NCI-H1048 (cell line): ENCODE measurements around the gene GATA1.
"Not testable (repeated sequence)": the region's sequence is repeated elsewhere in the genome, so short reads cannot be mapped to it uniquely, and the experiment has no call there.

Source experiments
- DNase-seq: peaks from one replicate; lab custom pipeline; 2025; lab: John Stamatoyannopoulos, UW

Gene GATA1

DNA sequence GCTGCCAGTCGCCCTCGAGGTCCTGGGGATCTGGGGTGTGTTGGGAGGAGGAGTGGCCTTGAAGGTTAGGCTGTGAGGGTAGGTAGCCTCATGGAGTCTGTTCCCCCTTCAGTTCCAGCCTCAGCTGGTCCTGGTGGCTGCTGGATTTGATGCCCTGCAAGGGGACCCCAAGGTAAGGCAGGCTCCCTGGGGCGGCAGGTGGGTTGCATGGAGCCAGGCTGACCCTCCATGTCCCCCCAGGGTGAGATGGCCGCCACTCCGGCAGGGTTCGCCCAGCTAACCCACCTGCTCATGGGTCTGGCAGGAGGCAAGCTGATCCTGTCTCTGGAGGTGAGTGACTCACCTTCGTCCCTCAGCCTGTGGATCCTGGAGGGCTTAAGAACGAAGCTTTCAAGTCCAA is 28.3 kb downstream of the GATA1 start:
- no peak for DNase-seq

DNA sequence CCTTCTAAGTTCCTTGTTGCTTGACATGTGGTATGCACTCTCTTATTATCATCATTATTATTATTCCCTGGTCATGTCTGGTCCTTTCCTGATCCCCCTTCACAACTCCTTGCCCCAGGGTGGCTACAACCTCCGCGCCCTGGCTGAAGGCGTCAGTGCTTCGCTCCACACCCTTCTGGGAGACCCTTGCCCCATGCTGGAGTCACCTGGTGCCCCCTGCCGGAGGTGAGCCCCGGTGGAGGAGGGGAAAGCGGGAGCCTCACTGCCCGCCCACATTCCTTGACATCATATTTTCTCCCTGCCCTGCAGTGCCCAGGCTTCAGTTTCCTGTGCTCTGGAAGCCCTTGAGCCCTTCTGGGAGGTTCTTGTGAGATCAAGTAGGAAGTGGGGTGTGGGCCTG is 28.9 kb downstream of the GATA1 start:
- no peak for DNase-seq

DNA sequence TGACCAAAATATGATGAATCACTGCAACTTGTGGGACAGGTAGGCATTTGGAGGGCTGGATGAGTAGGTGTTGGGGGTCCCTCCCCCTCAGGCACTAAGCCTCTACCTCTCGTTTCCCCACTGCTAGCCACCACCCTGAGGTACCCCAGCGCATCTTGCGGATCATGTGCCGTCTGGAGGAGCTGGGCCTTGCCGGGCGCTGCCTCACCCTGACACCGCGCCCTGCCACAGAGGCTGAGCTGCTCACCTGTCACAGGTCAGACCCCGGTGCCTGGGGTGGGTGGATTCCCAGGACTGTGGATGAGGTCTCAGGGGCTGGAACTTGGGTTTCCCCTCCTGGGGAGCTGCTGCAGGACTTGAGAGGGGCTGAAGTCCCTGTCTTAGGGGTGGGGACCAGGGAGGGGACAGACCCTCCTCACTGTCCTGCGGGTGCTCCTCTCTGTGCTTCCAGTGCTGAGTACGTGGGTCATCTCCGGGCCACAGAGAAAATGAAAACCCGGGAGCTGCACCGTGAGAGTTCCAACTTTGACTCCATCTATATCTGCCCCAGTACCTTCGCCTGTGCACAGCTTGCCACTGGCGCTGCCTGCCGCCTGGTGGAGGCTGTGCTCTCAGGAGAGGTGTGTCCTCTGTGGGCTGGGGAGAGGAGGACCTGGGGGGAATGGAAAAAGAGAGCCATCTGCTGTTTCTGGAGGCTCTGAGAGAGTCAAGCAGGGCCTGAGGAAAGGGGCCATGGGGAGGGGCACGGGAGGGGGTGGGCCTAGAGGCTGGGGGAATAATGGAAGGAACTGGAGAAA is 29.8 kb downstream of the GATA1 start:
- no peak for DNase-seq

DNA sequence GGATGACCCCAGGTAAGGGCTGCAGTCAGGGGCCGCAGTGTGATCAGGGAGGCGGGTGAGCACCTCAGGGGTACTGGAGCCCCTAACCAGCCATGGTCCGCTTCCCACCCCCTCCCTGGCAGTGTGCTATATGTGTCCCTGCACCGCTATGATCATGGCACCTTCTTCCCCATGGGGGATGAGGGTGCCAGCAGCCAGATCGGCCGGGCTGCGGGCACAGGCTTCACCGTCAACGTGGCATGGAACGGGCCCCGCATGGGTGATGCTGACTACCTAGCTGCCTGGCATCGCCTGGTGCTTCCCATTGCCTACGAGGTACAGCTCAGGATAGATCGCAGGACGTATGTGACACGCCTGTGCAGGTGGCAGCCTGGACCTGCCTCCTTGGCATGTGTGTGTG is 31.7 kb downstream of the GATA1 start:
- no peak for DNase-seq

DNA sequence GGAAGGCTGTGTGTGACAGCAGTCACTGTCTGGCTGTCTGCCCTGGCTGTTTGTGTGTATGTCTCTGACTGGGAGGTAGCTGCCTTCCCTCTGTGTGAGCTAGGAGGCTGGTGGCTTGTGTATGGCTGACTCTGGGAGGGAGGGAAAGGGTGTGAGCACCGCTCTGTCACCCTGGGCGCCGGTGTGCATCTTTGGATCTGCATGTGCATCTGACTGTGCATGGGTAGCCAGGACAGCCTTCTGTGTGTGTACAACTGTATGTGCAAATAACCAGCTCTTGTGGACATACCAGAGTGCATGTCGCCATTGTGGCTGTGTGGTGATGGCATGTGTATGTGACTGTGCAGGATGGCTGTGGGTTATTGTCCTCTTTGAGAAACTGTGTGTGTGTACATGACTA is 32.5 kb downstream of the GATA1 start:
- DNase-seq: no peak

DNA sequence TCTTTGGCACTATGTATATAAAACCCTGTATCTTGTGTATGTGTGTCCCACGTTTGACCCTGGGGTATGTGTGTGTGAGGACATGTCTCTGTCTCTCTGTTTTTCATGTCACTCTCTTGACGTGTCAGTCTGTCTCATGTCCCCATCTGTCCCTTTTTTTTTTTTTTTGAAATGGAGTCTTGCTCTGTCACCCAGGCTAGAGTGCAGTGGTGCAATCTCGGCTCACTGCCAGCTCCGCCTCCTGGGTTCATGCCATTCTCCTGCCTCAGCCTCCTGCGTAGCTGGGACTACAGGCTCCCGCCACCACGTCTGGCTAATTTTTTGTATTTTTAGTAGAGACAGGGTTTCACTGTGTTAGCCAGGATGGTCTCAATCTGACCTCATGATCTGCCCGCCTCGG is 33.0 kb downstream of the GATA1 start:
- DNase-seq: not testable (repeated sequence)

DNA sequence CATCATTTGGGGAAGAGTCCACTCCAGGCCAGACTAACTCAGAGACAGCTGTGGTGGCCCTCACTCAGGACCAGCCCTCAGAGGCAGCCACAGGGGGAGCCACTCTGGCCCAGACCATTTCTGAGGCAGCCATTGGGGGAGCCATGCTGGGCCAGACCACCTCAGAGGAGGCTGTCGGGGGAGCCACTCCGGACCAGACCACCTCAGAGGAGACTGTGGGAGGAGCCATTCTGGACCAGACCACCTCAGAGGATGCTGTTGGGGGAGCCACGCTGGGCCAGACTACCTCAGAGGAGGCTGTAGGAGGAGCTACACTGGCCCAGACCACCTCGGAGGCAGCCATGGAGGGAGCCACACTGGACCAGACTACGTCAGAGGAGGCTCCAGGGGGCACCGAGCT is 36.7 kb downstream of the GATA1 start:
- no peak for DNase-seq

DNA sequence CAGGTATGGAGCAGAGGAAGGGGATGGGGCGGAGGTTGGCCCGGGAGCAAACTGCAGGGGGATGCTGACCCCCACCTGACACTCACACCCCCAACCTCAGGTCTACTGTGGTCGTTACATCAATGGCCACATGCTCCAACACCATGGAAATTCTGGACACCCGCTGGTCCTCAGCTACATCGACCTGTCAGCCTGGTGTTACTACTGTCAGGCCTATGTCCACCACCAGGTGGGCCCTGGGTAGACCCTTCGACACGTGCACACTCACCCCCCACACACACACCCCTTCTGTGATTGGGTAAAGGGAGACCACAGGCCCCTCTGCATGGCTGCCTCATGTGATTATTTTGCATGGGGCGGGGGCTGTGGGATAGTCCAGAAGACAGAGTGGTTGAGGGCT is 37.7 kb downstream of the GATA1 start:
- DNase-seq: no peak

DNA sequence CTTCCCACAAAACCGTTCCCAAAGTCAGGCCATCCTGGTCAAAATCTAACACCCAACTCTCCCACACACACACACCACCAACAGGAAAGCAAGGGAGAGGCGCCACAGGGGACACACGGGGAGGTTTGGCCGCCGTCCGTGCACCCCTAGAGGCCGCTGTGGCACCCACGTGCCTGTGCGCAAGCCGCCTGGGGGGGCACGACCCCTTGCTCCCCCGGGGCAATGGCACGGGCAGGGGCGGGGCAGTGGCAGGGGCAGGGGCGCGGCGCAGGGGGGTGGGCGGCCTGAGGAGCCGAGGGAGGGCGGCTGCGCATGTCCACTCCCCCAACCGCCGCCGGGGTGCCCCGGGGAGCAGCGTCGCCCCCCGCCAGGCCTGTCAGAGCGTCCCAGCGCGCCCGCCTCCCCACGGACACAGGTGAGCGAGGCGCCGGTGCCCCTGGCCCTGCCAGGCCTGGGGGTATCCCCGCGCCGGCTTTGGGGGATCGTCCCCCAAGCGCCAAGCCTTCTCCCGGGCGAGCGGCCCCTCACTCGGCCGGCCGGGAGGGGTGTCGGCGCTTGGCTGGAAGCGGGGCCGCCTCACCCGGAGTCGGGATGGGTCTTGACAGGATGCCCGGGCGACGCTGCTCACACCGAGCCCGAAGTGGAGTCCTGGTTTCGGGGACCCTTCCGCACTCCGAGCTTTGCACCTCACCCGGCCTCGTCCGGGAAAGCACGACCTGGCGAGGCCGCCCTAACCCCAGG is 39.9 kb downstream of the GATA1 start, which contains the start of gene ERAS:
Gene ERAS, plus strand, starts transcription at position 379 of the 741 bp plus-strand sequence. CDS start 2,611 bp downstream, outside the sequence.
- no peak for DNase-seq

DNA sequence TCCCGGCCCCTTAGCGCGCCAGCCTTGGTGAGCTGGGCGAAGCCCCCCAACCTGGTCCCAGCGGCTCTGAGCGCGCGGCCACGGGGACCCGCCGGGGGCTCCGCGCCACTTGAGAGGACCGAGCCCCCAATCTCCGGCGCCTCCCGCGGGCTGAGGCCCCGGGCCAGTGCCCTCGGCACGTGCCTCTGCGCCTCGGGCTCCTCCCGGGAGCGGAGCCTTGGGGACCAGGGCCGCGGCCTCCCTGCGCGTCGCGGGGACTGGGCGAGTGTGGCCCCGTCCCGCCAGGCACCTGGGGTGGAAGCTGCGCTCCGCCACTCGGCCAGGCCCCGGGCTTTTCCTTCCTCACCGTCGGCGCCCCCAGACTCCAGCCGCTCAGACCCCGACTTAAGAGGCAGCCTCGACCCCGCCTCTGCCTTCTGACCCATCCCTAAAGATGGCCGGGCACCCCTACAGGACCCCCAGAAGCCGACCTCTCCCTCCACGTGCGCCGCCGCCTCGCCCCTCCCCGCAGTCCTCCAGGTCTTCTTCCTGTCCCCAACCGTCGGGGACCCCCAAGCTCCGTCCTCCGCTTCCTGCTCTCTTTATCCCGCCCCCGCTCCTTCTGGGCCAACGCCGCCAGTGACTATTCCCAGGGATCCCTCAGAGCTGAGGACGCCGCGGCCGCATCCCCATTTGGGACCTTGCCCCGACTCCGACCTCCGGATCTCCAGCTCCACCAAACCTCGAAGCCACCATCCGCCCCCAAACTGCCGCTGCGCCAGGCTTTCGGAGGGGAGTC is 40.7 kb downstream of the GATA1 start:
- DNase-seq: no peak

DNA sequence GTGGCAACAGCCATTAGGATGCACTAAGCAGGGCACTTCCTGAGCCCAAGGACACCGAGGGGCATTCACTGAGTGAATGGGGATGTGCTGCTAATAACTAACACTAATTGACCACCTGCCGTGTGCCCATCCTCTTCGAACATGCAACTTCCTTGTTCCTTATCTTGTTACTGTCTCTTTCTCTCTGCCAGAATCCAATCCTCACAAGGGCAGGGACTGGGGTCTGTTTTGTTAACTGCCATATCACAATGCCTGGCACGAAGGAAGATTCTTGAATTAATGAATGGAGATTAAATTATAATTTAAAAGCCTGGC is 41.2 kb downstream of the GATA1 start:
- no peak for DNase-seq

DNA sequence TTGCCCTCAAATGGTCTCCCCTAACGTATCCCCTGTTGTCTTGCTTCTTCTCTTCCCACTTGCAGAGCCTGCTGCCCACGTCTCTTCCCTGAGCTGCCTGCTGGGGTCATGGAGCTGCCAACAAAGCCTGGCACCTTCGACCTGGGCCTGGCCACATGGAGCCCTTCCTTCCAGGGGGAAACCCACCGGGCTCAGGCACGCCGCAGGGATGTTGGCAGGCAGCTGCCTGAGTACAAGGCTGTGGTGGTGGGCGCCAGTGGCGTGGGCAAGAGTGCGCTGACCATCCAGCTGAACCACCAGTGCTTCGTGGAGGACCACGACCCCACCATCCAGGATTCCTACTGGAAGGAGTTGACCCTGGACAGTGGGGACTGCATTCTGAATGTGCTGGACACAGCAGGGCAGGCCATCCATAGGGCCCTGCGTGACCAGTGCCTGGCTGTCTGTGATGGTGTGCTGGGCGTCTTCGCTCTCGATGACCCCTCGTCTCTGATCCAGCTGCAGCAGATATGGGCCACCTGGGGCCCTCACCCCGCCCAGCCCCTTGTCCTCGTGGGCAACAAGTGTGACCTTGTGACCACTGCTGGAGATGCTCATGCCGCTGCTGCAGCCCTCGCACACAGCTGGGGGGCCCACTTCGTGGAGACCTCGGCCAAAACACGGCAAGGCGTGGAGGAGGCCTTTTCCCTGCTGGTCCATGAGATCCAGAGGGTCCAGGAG is 42.8 kb downstream of the GATA1 start:
- DNase-seq: no peak

DNA sequence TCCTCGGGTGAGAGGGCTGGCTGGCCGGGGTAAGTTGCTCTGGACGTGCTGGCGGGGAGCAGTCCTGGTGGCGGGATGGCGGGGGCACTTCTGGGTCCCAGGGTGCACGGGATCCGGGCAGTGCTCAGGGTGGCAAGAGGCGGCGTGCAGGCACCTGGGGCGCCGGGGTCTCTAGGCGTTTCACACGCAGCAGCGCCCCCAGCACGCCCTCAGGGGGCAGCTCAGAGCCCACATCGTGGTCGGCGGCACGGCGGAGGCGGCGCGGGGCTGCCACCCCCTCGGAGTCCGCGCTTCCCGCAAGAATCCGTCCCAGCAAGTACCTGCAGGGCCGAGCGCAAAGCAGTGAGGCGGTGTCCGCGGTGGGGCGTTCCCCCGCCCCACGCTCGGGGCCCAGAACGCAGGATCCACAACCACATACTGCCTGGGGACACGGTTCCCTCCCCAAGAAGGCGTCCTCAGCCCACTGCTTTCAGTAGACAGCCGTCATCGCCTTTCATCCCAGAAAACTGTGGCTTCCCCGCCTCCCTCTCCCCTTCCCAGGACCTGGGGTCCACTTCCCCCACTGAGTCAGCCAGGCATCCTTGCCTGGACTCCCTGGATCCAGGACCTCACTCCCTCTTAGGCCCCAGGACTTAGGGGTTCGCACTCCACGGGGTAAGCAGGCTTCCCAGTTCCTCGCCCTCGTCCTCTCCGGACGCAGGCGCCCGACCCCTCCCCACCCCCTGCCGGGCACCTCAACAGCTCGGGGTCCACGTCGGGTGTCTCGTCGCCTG is 44.9 kb downstream of the GATA1 start:
- no peak for DNase-seq

DNA sequence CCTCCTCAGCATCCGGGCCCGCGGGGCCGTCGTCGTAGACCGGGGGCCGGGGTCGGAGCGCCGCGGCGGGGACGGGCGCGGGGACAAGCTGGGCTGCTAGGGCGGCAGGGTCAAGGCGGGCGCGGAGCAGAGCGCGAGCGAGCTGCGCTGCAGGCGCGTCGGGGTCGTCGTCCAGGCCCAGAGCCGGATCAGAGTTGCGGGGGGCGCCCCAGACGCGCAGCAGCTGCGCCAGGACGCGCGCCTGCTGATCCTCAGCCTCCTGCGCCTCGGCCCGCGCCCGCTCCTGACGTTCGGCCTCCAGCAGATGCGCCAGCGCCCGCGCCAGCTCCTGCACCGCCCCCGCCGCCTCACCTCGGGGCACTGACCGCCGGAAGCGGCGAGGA is 45.5 kb downstream of the GATA1 start:
- no peak for DNase-seq

DNA sequence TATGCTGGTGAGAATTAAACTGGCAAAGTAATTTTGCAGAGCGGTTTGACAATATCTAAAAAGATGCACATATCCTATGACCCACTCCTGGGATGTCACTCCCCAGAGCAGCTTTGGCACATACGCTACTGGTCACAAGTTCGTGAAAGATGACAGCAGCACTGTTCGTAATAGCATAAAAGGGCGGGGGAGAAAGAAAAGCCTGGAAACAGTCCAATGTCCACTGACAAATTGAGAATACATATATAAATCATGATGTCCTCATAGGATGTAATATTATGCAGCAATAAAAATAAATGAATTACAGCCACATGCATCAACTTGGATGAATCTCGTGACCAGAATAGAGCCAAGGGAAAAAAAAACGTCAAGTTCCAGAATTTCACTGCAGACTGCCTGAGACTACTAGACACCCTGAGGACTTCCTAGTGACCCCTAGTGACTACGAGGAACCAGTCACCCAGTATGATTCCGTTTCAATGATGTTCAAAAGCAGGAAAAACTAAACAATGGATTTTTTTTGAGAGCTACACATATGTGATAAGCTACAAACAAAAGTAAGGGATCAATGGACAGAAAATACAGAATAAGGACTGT is 47.2 kb downstream of the GATA1 start:
- no peak for DNase-seq

DNA sequence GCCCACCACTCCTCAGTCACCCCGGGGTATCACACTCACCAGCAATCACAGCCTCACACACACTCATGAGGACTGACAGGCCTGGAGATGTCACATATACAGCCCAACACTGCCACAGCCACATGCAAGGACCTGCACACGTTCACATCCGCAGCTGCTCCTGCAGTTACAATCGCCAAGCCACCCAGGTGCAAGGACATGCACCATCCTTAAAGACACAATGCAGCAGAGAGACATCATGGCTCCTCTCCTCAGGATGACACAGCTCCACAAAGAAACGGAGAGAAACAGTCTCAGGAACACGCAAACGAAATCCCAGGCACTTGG is 48.0 kb downstream of the GATA1 start:
- DNase-seq: no peak

DNA sequence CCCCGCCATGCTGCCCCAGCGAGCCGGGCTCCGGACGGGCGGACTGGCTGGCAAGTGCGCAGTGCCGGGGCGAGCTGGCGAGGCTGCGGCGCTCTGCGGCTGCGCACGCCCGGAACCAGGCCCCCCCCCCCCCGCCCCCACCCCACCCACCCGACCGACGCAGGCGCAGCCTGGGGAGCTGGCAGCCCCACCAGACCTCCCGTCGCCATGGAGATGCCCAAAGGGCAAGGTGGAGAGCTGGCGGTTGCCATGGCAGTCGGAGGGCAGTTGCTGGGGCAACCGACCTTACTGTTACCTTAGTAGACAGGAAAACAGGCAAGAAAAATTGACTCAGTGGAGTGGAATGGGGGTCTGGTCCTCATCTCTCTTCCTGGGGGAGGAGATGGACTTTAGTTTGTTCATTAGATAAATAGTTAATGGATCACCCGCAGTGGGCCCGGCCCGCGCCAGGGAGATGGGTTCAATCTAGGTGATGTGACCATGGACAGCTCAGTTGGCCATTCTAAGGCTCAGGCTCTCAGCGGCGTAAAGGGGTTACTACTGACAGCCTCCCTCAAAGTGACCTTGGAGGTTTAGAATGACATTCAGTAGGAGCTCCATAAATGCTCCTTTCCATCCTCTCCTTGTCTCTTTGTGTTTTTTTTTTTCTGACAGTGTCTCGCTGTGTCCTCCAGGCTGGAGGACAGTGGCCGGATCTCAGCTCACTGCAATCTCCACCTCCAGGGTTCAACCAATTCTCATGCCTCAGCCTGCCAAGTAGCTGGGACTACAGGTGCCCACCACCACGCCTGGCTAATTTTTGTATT is 49.3 kb downstream of the GATA1 start, which contains the start of gene PCSK1N:
Gene PCSK1N, minus strand, starts transcription at position 87 of the 806 bp plus-strand sequence. Its CDS starts 78 bp downstream, at position 9.
- peak; percentile 54 for DNase-seq

DNA sequence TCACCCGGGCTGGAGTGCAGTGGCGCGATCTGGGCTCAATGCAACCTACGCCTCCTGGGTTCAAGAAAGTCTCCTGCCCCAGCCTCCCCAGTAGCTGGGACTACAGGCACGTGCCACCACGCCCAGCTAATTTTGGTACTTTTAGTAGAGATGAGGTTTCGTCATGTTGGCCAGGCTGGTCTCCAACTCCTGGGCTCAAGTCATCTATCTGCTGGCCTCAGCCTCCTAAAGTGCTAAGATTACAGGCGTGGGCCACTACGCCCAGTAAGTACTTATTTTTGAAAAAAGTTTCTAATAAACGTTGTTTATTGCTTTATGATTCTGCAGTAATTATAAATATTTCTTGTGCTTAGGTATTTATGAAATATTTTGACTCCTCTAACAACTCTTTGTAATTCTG is 53.3 kb downstream of the GATA1 start:
- no peak for DNase-seq
